Measurements from ENCODE around the gene CLUH.

CLUH gene

GRCh38 chr17:2706911-2707510, 4.6 kb downstream of the CLUH start:
- H3K4me3 ChIP-seq (ENCODE audit: control insufficient read depth, low read depth, low read length): no peak overlapping the region
- DNase-seq (ENCODE audit: low read depth): no peak

DNA sequence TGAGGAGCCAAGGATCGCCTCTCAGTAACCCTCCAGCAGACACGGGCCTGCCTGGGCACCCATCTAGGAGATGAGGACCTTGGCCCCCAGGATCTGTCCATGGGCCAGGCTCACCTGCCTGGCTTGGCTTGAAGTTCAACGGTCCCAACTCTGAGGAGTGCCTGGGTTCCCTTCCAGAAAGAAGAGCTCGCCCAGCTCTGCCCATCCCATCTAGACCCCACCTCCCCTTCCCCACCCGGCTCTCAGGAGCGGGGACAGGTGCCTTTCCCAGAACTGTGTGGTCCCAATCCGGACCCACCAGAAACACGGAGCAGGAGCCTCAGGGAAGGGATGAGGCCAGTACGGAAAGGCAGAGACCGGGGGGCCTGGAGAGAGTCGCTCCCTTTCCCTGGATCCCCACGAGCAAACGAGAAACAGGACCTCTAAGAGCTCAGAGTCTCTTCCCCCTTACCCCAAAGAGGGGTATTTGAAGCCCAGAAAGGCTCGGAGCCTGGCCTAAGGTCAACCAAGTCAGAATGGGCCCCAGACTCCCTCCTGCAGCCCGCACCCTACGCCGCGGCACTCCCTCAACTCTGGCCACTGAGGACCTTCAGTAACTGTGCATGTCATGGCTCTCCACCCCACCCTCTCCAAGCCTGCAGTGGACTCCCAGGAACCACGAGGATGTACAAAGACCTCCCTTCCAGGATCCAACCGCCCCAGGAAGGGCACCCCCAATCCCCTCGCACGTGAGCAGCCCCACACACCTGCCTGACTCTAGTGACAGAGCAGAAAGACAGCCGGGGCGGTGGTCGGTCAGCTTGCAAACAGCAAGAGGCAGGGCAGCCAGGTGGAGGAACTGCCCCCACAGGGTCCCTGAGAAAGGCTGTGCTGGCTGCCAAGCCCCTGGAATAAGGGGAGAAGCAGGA, 5.4 kb downstream of the CLUH start:
- no peak for DNase-seq (ENCODE audit: low read depth)
- TF ChIP-seq CTCF (conservative IDR thresholded peaks at IDR 0.05; ENCODE audit: control insufficient read depth, insufficient read depth, low read depth, low read length): no peak
- no peak overlapping the region for H3K4me3 ChIP-seq (ENCODE audit: control insufficient read depth, low read depth, low read length)

More at GRCh38 chr17:2706911-2707510, 4.6 kb downstream of the CLUH start:
- no peak for TF ChIP-seq CTCF (conservative IDR thresholded peaks at IDR 0.05; ENCODE audit: control insufficient read depth, insufficient read depth, low read depth, low read length)

- no peak overlapping the region for H3K4me3 ChIP-seq (ENCODE audit: control insufficient read depth, low read depth, low read length)
- no peak for TF ChIP-seq CTCF (conservative IDR thresholded peaks at IDR 0.05; ENCODE audit: control insufficient read depth, insufficient read depth, low read depth, low read length)
- peak; percentile 72 for DNase-seq (ENCODE audit: low read depth)
Measured at GRCh38 chr17:2705263-2705662, 6.3 kb downstream of the CLUH start.

GRCh38 chr17:2704890-2705248, 6.7 kb downstream of the CLUH start:
- TF ChIP-seq CTCF (conservative IDR thresholded peaks at IDR 0.05; ENCODE audit: control insufficient read depth, insufficient read depth, low read depth, low read length): no peak
- DNase-seq (ENCODE audit: low read depth): no peak
- no peak overlapping the region for H3K4me3 ChIP-seq (ENCODE audit: control insufficient read depth, low read depth, low read length)

GRCh38 chr17:2704031-2704889, 7.3 kb downstream of the CLUH start:
- TF ChIP-seq CTCF (conservative IDR thresholded peaks at IDR 0.05; ENCODE audit: control insufficient read depth, insufficient read depth, low read depth, low read length): no peak
- no peak overlapping the region for H3K4me3 ChIP-seq (ENCODE audit: control insufficient read depth, low read depth, low read length)
- no peak for DNase-seq (ENCODE audit: low read depth)

DNA sequence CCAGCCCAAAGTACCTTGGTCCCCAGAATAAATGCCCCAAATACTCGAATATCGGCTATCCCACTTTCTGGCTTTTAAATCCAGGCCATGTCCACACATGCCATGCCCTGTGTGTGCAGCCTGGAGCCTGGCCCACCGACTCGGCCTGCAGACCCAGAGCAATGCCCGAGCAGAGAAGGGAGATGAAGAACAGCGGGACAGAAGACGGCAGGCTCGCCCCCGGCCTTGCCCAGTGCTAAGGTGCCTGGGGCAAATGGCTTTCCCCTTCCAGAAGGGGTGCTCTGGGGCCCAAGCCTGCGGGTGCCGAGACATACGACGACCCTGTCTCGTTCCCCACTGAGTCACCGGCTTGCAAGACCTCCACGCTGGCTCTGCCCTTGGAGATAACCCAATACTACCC, 8.0 kb downstream of the CLUH start:
- DNase-seq (ENCODE audit: low read depth): no peak
- TF ChIP-seq CTCF (conservative IDR thresholded peaks at IDR 0.05; ENCODE audit: control insufficient read depth, insufficient read depth, low read depth, low read length): no peak

More for the DNA sequence above, 8.0 kb downstream of the CLUH start:
- H3K4me3 ChIP-seq (ENCODE audit: control insufficient read depth, low read depth, low read length): no peak overlapping the region
